Measurements from ENCODE around the gene SH3D21. TPM values are rescaled to one million over a fixed set of nuclear protein-coding genes. Genes with fewer than 3 reads are reported as not detected.
A peak's percentile ranks its signal among the peaks of the same experiment; 100 is the strongest.

The SH3D21 gene
- total RNA-seq, 1 experiment from 2014 or later: 3.3 TPM

- intact Hi-C loops (cut with micrococcal nuclease): no loop called here
- no peak for TF ChIP-seq CTCF (IDR thresholded peaks at IDR 0.05; ENCODE audit: unreplicated experiment)
- POLR2A ChIA-PET: interaction anchor here (0.6 to 1.7 kb wide), 3 partner anchors 84 to 368 kb away, joined by 3 to 4 read pairs (median 3); no protein-coding TSS in a partner anchor
- H3K4me3 Mint-ChIP-seq (ENCODE audit: unreplicated experiment): no peak overlapping the region
- BruUV-seq (replicated peaks): no TSS peak
- H3K27ac Mint-ChIP-seq (ENCODE audit: low read depth, unreplicated experiment): peak overlapping the region; percentile 67
- CTCF ChIA-PET: interaction anchor here (1.1 to 2.8 kb wide), 11 partner anchors 9 to 168 kb away, joined by 3 to 25 read pairs (median 7); partner anchors contain the start of gene THRAP3
- no peak for DNase-seq (ENCODE audit: unreplicated experiment)
- H3K4me1 Mint-ChIP-seq (ENCODE audit: insufficient read depth, unreplicated experiment): peaks cover 13% of the 10 kb centered on the region
- peaks cover 99% of the 10 kb centered on the region for H3K36me3 Mint-ChIP-seq (ENCODE audit: insufficient read depth, unreplicated experiment)
- H3K27me3 Mint-ChIP-seq (ENCODE audit: insufficient read depth, unreplicated experiment): no peaks in the 10 kb centered on the region
- no peaks in the 10 kb centered on the region for H3K9me3 Mint-ChIP-seq (ENCODE audit: unreplicated experiment)
Observed at GRCh38 chr1:36301220-36301619, 4.9 kb upstream of the SH3D21 start.

GRCh38 chr1:36303244-36303643 lies 2.9 kb upstream of the SH3D21 start:
- no peak for DNase-seq (ENCODE audit: unreplicated experiment)
- BruUV-seq (replicated peaks): no TSS peak
- POLR2A ChIA-PET: interaction anchor here (0.6 to 2.1 kb wide), 4 partner anchors 9 to 153 kb away, joined by 3 to 5 read pairs (median 4); partner anchors contain the start of gene LSM10
- intact Hi-C loops (cut with micrococcal nuclease): no loop called here
- Mint-ChIP-seq H3K4me1 (ENCODE audit: insufficient read depth, unreplicated experiment) (peaks cover 19% of the 10 kb centered on the region), H3K36me3 (ENCODE audit: insufficient read depth, unreplicated experiment) (peaks cover 92% of the 10 kb centered on the region), H3K27me3 (ENCODE audit: insufficient read depth, unreplicated experiment) (no peaks in the 10 kb centered on the region), H3K4me3 (ENCODE audit: unreplicated experiment) (no peak overlapping the region), H3K27ac (ENCODE audit: low read depth, unreplicated experiment) (peak overlapping the region; percentile 36), H3K9me3 (ENCODE audit: unreplicated experiment) (no peaks in the 10 kb centered on the region)
- CTCF ChIA-PET: interaction anchor here (1.0 to 1.1 kb wide), 2 partner anchors 18 to 115 kb away, joined by 3 to 4 read pairs; no protein-coding TSS in a partner anchor
- TF ChIP-seq CTCF (IDR thresholded peaks at IDR 0.05; ENCODE audit: unreplicated experiment): no peak

- no peaks in the 10 kb centered on the region for H3K9me3 Mint-ChIP-seq (ENCODE audit: unreplicated experiment)
- peaks cover 86% of the 10 kb centered on the region for H3K36me3 Mint-ChIP-seq (ENCODE audit: insufficient read depth, unreplicated experiment)
- ChIA-PET CTCF (interaction anchor here (1.0 kb wide), 1 partner anchor 18 kb away, joined by 3 read pairs; no protein-coding TSS in a partner anchor), POLR2A (interaction anchor here (1.2 to 2.1 kb wide), 2 partner anchors 83 to 154 kb away, joined by 4 to 5 read pairs; no protein-coding TSS in a partner anchor)
- peaks cover 19% of the 10 kb centered on the region for H3K4me1 Mint-ChIP-seq (ENCODE audit: insufficient read depth, unreplicated experiment)
- BruUV-seq (replicated peaks): no TSS peak
- H3K27me3 Mint-ChIP-seq (ENCODE audit: insufficient read depth, unreplicated experiment): no peaks in the 10 kb centered on the region
- no peak overlapping the region for H3K4me3 Mint-ChIP-seq (ENCODE audit: unreplicated experiment)
- intact Hi-C loops (cut with micrococcal nuclease): no loop called here
- H3K27ac Mint-ChIP-seq (ENCODE audit: low read depth, unreplicated experiment): peak overlapping the region; percentile 36
- DNase-seq (ENCODE audit: unreplicated experiment): no peak
- no peak for TF ChIP-seq CTCF (IDR thresholded peaks at IDR 0.05; ENCODE audit: unreplicated experiment)
Observed at GRCh38 chr1:36303650-36304360, 2.4 kb upstream of the SH3D21 start.

GRCh38 chr1:36304521-36304920 lies 1.6 kb upstream of the SH3D21 start:
- TSS peak; percentile 67 for BruUV-seq (replicated peaks)
- DNase-seq (ENCODE audit: unreplicated experiment): no peak
- no peak overlapping the region for H3K4me3 Mint-ChIP-seq (ENCODE audit: unreplicated experiment)
- TF ChIP-seq CTCF (IDR thresholded peaks at IDR 0.05; ENCODE audit: unreplicated experiment): no peak
- intact Hi-C loops (cut with micrococcal nuclease): no loop called here
- CTCF ChIA-PET: interaction anchor here (1.0 kb wide), 1 partner anchor 19 kb away, joined by 3 read pairs; no protein-coding TSS in a partner anchor
- peaks cover 83% of the 10 kb centered on the region for H3K36me3 Mint-ChIP-seq (ENCODE audit: insufficient read depth, unreplicated experiment)
- H3K9me3 Mint-ChIP-seq (ENCODE audit: unreplicated experiment): no peaks in the 10 kb centered on the region
- peaks cover 18% of the 10 kb centered on the region for H3K4me1 Mint-ChIP-seq (ENCODE audit: insufficient read depth, unreplicated experiment)
- no peaks in the 10 kb centered on the region for H3K27me3 Mint-ChIP-seq (ENCODE audit: insufficient read depth, unreplicated experiment)
- POLR2A ChIA-PET: interaction anchor here (3.0 kb wide), 1 partner anchor 80 kb away, joined by 18 read pairs; the partner anchor contains the start of gene THRAP3
- no peak overlapping the region for H3K27ac Mint-ChIP-seq (ENCODE audit: low read depth, unreplicated experiment)

Data from MCF 10A (cell line).